Peyer's patch (tissue), 4 donors: ENCODE measurements around the gene ACOX3.

Experiments used
- CTCF ChIP-seq, 6 experiments: fragments of 450-650 bp in 4 of 6; fragments of 200-600 bp in 2 of 6; sonication (generic) in 1 of 6; IDR thresholded peaks; one replicate each; pipeline ENCODE4 v1.5.1; 2017 to 2019; ENCODE audit warnings: antibody characterized with exemption in 6 of 6, mild to moderate bottlenecking in 3 of 6, moderate library complexity in 1 of 6
- POLR2A ChIP-seq, 2 donors: fragments of 450-650 bp; IDR thresholded peaks; one replicate each; pipeline ENCODE4 v1.5.1; 2017; ENCODE audit warnings: antibody characterized with exemption in 2 of 2, mild to moderate bottlenecking in 2 of 2, moderate library complexity in 2 of 2

- TF ChIP-seq CTCF (IDR thresholded peaks at IDR 0.05) (no peak), POLR2A (IDR thresholded peaks at IDR 0.05) (no peak)
Measured at GRCh38 chr4:8346838-8347605, 93.5 kb downstream of the ACOX3 start.
